ENCODE measurements around the gene ATP4B.

The ATP4B gene

GRCh38 chr13:113634279-113635047 is 23.5 kb downstream of the ATP4B start:
- peaks cover 9 to 65% (median 62%) of the 10 kb centered on the region in 3 donors for H3K36me3 ChIP-seq
- H3K4me1 ChIP-seq: no peaks in the 10 kb centered on the region
- no peaks in the 10 kb centered on the region for H3K9me3 ChIP-seq
- intact Hi-C loops (cut with DNase I; ENCODE audit: low total_unique reads): no loop called here
- no peaks in the 10 kb centered on the region for H3K27me3 ChIP-seq
- no peak for DNase-seq
- H3K27ac ChIP-seq: no peak overlapping the region
- no peak for TF ChIP-seq CTCF (IDR thresholded peaks at IDR 0.05)
- no peak overlapping the region for H3K4me3 ChIP-seq

- no peak for TF ChIP-seq CTCF (IDR thresholded peaks at IDR 0.05)
Measured at GRCh38 chr13:113633485-113633873, 24.5 kb downstream of the ATP4B start.

GRCh38 chr13:113632706-113633484 is 25.1 kb downstream of the ATP4B start:
- intact Hi-C loops (cut with DNase I; ENCODE audit: low total_unique reads): no loop called here
- Histone ChIP-seq H3K27me3 (no peaks in the 10 kb centered on the region), H3K9me3 (no peaks in the 10 kb centered on the region), H3K4me1 (no peaks in the 10 kb centered on the region), H3K36me3 (peaks cover 9 to 73% (median 49%) of the 10 kb centered on the region in 3 donors), H3K27ac (no peak overlapping the region), H3K4me3 (no peak overlapping the region)
- DNase-seq: no peak
- no peak for TF ChIP-seq CTCF (IDR thresholded peaks at IDR 0.05)

More at GRCh38 chr13:113633485-113633873, 24.5 kb downstream of the ATP4B start:
- Histone ChIP-seq H3K27ac (no peak overlapping the region), H3K27me3 (no peaks in the 10 kb centered on the region), H3K4me3 (no peak overlapping the region), H3K4me1 (no peaks in the 10 kb centered on the region), H3K36me3 (peaks cover 9 to 73% (median 54%) of the 10 kb centered on the region in 3 donors), H3K9me3 (no peaks in the 10 kb centered on the region)
- intact Hi-C loops (cut with DNase I; ENCODE audit: low total_unique reads): no loop called here
- DNase-seq: no peak

DNA sequence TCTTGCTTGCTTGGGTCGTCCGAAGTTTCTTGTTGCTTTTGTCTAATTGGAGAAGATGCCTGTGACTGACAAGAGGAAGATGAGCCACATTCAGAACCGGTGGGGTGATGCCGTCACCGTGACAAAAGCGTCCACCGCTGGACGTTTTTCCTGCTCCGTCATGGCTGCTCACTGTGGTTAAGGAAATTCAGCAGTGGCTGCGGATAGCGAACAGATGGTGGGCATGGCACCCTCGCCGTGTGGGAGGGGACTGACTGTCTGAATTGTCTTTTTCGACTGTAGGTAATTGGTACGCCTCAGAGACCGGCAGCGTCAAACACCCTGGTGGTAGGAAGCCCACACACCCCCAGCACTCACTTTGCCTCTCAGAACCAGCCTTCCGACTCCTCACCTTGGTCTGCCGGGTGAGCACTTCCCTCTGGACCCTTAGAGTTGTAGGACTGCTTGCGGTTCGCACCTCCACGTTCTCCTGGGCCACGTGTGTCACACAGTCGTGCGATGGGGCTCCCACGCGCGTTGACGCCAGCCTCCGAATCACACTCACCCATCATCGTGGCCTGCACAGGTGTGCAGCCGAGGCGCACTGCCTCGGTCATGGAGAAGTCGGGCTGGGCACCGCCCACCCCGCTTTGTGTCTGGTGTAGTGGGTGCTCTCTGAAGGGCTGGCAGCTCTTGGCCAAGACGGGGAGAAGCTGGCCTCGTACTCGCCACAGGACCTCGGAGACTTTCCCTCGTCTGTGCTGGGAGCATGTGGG is 26.5 kb downstream of the ATP4B start:
- H3K27me3 ChIP-seq: no peaks in the 10 kb centered on the region
- DNase-seq: no peak
- H3K9me3 ChIP-seq: no peaks in the 10 kb centered on the region
- H3K36me3 ChIP-seq: peaks cover 9 to 61% (median 35%) of the 10 kb centered on the region in 3 donors
- TF ChIP-seq CTCF (IDR thresholded peaks at IDR 0.05): no peak
- H3K4me1 ChIP-seq: no peaks in the 10 kb centered on the region
- intact Hi-C loops (cut with DNase I; ENCODE audit: low total_unique reads): no loop called here
- no peak overlapping the region for H3K4me3 ChIP-seq
- H3K27ac ChIP-seq: no peak overlapping the region

GRCh38 chr13:113630804-113631203 is 27.2 kb downstream of the ATP4B start:
- no peaks in the 10 kb centered on the region for H3K9me3 ChIP-seq
- TF ChIP-seq CTCF (IDR thresholded peaks at IDR 0.05): no peak
- H3K27me3 ChIP-seq: no peaks in the 10 kb centered on the region
- intact Hi-C loops (cut with DNase I; ENCODE audit: low total_unique reads): no loop called here
- no peaks in the 10 kb centered on the region for H3K4me1 ChIP-seq
- no peak for DNase-seq
- peaks cover 9 to 54% (median 28%) of the 10 kb centered on the region in 3 donors for H3K36me3 ChIP-seq
- no peak overlapping the region for H3K27ac ChIP-seq
- no peak overlapping the region for H3K4me3 ChIP-seq

Data from tibial artery (tissue), 4 donors.